Astrocyte of the spinal cord (primary cell): ENCODE results near the gene NME2.

ENCODE experiments used
- DNase-seq: peaks from one replicate; pipeline ENCODE4 v3.0.0; 2011; ENCODE audit warnings: low read depth, low spot score
- H3K4me3 ChIP-seq: 2 replicates; pipeline ENCODE4 v1.5.1; 2011; ENCODE audit warnings: low read depth, mild to moderate bottlenecking, low read length, moderate library complexity
- CTCF ChIP-seq: IDR thresholded peaks from 2 replicates; pipeline ENCODE4 v1.5.1; 2012; ENCODE audit warnings: low read depth, mild to moderate bottlenecking, low read length, inconsistent platforms
- in situ Hi-C: cut with HindIII; loops from 2 replicates; pipeline ENCODE4 v1.10.0; 2017; ENCODE audit warnings: low sequenced_read_pairs

Gene NME2

GRCh38 chr17:51185763-51186332 is 19.6 kb downstream of the NME2 start:
- DNase-seq: no peak
- TF ChIP-seq CTCF: no peak
- in situ Hi-C loops: no loop called here
- no peak overlapping the region for H3K4me3 ChIP-seq

- in situ Hi-C loops: no loop called here
- DNase-seq: no peak
- no peak overlapping the region for H3K4me3 ChIP-seq
- no peak for TF ChIP-seq CTCF
Measured at GRCh38 chr17:51188271-51188833, 22.1 kb downstream of the NME2 start.

GRCh38 chr17:51189162-51189561 is 23.0 kb downstream of the NME2 start:
- no peak for TF ChIP-seq CTCF
- H3K4me3 ChIP-seq: no peak overlapping the region
- DNase-seq: no peak
- in situ Hi-C loops: no loop called here

GRCh38 chr17:51189628-51190027 is 23.4 kb downstream of the NME2 start:
- H3K4me3 ChIP-seq: no peak overlapping the region
- TF ChIP-seq CTCF: no peak
- DNase-seq: no peak
- in situ Hi-C loops: no loop called here

GRCh38 chr17:51191895-51192294 is 25.7 kb downstream of the NME2 start:
- in situ Hi-C loops: no loop called here
- no peak for TF ChIP-seq CTCF
- no peak for DNase-seq
- no peak overlapping the region for H3K4me3 ChIP-seq

- no peak for TF ChIP-seq CTCF
- in situ Hi-C loops: no loop called here
- DNase-seq: no peak
- no peak overlapping the region for H3K4me3 ChIP-seq
Measured at GRCh38 chr17:51197754-51198153, 31.5 kb downstream of the NME2 start.
